Stimulated activated CD4-positive, alpha-beta T cell treated with anti-CD3 and anti-CD28 coated beads, Interleukin-12 subunit alpha, Interleukin-12 subunit beta, amount 100 ng/mL, for 4 hours (primary cell): Measurements from ENCODE around the gene DMC1.
A peak's percentile ranks its signal among the peaks of the same experiment; 100 is the strongest.
"Not testable (repeated sequence)": the region's sequence is repeated elsewhere in the genome, so short reads cannot be mapped to it uniquely, and the experiment has no call there.

Experiments used
- DNase-seq: peaks from one replicate; pipeline ENCODE4 v3.0.0-alpha.2; 2020

Gene DMC1

GRCh38 chr22:38569972-38570778 is at the start of gene DMC1:
Gene DMC1, minus strand, starts transcription at chr22:38570183. Its CDS starts 1,927 bp downstream, at chr22:38568256.
- DNase-seq = peak; percentile 100

DNA sequence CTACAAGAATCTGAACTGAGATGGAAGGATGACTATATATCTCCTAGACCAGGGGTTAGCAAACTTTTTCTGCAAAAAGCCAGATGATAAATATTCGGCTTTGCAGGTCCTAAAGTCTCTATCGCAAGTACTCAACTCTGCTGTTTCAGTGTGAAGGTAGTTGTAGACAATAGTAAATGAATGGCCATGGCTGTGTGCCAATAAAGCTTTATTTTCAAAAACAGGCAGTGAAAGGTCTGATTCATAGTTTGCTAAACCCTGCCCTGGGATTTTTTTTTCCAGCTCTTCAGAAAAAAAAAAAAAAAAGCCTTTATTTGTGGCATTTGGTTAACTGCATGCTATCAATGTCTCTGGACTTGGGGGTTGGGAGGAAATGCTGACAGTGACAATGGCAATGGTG is 48.7 kb upstream of the DMC1 start:
- DNase-seq = no peak

GRCh38 chr22:38618258-38618657 is 48.3 kb upstream of the DMC1 start:
- no peak for DNase-seq

DNA sequence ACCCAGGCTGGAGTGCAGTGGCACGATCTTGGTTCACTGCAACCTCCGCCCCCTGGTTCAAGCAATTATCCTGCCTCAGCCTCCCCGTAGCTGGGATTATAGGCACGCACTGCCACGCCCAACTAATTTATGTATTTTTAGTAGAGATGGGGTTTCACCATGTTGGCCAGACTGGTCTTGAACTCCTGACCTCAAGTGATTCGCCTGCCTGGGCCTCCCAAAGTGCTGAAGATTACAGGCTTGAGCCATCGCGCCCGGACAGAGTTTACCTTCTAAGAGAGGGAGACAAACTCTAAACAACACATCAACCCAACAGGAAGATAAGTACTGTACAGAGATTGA is 45.1 kb upstream of the DMC1 start:
- not testable (repeated sequence) for DNase-seq

GRCh38 chr22:38614332-38615063 is 44.5 kb upstream of the DMC1 start:
- DNase-seq = no peak

- DNase-seq = no peak
Observed at GRCh38 chr22:38613588-38613987, 43.6 kb upstream of the DMC1 start.

GRCh38 chr22:38612217-38613006 is 42.4 kb upstream of the DMC1 start:
- no peak for DNase-seq

GRCh38 chr22:38611559-38611958 is 41.6 kb upstream of the DMC1 start:
- DNase-seq = no peak

DNA sequence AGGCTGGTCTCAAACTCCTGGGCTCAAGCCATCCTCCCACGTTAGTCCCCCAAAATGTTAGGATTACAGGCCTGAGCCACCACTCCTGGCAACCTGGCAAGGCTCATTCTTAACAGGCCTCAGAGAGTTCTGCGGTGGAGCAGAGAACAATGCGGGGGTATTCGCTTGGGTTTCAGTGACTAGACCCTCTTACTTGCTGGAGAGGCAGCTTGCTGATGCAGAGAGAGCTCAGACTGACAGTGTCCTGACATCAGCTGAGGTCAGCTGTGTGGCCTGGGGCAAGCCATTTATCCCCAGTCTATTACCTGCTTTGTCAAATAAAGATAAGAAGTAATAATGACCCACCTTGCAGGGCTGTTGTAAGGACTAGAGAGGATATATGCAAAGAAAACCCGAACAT is 40.3 kb upstream of the DMC1 start:
- no peak for DNase-seq

DNA sequence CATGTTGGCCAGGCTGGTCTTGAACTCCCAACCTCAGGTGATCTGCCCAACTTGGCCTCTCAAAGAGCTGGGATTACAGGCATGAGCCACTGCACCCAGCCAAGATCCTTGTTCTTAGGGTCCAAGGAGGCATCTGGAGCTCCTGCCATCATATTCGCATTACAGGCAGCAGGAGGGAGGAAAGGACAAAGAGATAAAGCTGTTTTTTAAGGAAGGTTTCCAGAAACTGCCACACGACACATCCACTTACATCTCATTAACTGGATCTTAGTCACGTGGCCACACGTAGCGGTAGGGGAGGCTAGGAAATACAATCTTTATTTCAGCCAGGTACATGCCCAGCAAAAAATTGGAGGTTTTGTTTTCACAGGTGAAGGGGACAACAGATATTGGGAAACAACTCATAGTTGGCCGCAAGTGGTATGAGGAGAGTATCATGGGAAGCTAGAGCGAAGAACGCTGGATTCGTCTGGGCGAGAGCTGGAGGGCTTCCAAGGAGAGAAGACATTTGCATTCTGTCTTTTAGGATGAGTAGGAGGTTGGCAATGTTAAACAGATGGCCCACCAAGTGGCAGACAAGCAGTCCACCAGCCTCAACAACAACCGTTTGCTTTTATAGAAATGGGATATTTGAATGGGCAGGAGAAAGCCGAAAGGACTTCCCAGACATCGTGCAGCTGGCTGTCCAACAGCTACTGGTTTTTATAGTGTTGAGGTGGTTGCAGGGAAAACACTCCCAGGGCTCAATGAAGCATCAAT is 39.2 kb upstream of the DMC1 start:
- no peak for DNase-seq

DNA sequence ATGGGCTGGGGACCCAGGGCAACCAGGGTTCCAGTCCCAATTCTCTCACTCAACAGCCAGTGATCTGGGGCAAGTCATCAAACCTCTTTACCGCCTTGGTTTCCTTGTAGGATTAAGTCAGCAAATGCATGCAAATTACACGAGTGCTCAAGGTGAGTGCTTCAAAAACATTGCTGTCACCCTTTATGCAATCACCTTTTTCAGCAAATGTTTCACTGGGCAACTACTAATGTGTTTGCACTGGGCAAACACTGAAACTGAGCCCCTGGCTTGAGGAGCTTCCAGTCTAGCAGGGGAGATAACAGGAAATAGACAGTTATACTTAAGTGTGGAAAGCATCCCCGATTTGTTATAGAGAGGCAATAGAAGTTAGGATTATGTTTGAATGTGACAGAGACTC is 37.7 kb upstream of the DMC1 start:
- no peak for DNase-seq

DNA sequence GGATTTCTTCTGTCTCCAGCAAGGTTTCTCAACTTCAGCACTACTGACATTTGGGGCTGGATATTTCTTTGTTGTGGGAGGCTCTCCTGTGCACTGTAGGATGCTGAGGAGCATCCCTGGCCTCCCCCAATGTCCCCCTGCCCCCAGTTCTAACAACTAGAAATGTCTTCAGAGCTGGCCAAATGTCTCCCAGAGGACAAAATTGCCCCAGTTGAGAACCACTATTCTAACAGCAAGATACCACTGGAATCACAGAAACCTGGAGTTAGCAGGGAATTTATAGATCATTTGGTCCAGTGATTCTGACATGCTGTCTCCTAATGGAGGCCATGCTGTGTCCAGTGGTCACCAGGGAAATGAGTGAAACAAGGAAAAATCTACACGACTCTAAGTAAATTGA is 32.2 kb upstream of the DMC1 start:
- no peak for DNase-seq

DNA sequence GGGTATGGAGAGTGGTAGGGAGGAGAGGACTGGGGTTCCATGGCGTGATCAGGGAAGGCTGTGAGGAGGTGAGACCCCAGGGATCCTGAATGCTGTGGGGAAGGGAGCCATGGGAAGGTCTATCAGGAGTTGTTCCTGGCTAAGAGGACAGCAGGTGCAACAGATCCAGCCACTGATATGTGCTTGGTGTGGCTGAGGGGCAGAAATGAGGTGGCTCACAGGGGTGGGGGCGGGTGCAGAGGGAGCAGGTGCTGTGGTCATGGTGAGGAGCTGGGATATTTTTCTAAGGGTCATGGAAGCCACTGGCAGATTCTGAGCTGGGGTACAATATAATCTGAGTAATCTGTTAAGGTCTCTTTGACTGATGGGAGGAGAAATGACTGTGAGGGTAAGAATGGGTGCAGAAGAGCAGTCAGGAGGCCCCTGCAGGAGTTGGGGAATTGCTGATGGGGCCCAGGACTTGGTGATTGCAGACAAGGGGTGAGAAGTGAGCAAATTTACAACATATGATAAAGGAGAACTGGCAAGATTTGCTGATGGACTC is 31.3 kb upstream of the DMC1 start:
- no peak for DNase-seq

DNA sequence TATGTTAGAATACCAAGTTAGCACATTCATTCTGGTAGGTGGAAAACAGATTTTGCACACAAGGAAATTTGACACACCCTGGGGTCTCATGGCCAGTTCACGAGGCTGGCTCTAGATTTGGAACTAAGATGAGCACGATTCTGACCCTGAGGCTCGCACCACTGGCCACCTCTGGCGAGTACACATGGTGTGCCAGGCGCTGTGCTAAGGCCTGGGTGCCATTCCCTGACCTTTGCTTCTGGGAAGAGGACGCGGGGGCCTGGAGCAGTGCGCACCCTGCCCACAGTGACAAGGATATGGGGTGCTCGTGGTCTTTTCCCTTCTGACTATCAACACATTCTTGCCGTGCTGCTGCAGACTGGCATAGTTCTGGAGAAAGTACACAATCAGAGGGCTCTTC is 29.5 kb upstream of the DMC1 start:
- no peak for DNase-seq

DNA sequence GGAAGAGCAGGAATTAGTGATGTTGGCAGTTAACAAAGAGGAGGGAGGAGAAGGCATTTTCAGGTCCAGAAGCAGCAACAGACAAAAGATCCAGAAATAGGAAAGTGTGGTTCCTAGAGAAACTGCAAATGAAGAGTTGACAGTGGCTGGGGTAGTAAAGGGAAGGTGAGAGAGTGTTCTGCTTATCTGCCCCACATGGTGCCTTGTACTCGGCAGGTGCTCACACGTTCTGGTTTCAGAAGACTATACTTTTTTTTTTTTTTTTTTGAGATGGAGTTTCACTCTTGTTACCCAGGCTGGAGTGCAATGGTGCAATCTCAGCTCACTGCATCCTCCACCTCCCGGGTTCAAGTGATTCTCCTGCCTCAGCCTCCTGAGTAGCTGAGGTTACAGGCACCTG is 12.9 kb upstream of the DMC1 start:
- DNase-seq = not testable (repeated sequence)

GRCh38 chr22:38578505-38578904 is 8.5 kb upstream of the DMC1 start:
- no peak for DNase-seq

- DNase-seq = peak; percentile 7
Observed at GRCh38 chr22:38572065-38572464, 2.1 kb upstream of the DMC1 start.

DNA sequence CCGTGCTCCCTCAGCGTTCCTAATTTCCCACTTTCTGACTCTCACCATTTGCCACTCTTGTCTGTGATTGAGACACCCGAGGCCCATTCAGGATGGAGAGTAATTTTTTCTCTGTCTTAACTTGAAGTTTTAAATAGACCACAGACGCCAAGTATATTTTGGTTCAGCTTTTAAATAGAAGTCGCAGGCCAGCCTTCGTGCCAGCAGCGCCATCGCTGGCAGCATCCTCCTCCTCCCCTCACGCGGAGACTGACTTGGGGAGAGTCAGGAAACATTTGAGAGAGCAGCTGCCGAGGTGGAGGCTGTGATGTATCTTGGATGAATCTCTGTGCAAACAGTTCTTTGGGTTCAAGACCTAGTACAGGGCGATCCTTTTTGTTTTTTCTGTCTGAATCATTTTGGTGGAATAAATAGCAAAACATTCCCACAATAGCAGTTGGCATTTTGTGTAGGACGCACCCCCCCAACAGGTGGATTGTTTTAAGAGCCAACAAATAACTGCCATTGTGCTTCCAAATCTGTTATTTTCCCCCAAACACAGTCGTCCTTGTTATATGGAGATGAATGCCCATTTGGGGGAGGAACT is 889 bp upstream of the DMC1 start:
- DNase-seq = peak; percentile 26

DNA sequence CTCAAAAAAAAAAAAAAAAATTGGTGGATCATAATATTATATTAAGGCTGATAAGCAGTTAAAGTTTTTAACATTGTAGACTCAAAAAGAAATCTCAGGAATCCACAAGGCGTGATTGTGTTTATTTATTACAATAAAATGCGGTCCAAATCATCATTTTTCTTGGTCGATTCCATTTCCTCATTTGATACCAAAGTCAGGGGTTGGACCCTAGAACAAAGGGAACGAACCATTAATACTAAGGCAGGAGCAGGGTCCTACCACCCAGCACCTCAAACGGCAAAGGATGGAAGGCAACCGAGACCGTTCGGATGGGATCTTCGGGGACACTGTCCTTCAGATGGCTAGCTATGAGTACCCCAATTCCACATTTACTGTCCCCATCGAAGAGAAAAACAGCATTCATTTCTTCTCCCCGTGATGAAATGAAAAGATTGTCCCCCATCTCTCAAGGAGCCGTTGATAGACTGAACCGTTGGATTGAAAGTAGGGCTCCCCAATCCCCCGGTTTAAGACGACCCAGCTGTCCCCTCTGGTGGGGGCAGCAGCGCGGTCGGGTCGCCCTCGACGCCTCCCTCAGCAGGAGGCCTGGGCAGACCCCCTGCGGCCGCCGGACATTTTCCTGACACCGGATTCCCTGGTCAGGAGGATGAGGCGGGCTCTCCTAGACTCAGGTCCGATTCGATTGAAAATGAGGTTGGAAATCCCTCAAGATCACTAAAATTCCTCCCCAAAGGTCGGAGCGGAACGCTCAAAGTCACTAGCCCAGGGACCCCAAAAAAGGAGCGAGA is 607 bp downstream of the DMC1 start:
- no peak for DNase-seq

DNA sequence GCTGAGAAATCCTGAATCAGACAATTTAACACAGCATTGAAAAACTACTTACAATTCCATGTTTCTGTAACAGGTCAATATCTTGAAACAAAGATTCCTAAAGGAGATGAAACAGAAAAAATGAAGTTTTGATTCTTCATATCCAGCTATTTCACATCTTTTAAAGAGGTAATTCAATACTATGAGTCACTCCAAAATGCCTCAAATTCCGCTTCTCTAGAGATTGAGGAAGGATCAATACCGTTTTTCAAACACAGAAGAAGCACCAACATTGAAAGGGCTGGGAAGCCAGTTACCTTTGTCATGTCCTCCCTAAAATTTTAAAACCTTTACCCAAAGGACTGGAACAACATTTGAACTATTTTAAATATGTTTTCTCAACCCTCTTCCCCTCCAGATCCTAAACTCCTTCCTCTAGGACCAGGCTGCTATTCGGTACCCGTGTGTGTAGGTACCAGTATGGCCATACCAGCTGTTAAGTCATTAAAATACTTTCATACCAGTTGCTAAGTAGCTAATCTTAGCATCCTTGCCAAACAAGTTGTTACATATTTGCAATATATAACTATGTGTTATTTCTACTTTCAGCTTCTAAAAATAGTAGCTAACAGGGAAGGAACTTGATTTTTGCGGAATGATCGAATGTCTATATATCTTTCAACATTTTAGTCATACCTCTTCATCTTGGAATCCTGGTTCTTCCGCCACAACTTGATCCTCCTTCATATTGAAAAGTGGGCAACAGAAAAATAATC is 2.3 kb downstream of the DMC1 start:
- DNase-seq = no peak
